HFF-Myc (cell line): ENCODE results near the gene UGT1A4.
A peak's percentile ranks its signal among the peaks of the same experiment; 100 is the strongest.

Source experiments
- DNase-seq: peaks from one replicate; pipeline ENCODE4 v3.0.0-alpha.2; 2011; ENCODE audit warnings: low read depth; ENCODE audit errors: extremely low read depth
- H3K4me3 ChIP-seq: replicated peaks from 2 replicates; pipeline ENCODE4 v1.5.1; 2011; ENCODE audit warnings: low read depth, mild to moderate bottlenecking, control low read depth, low read length
- TF ChIP-seq, protein P1 (sequence below): IDR thresholded peaks from 2 replicates; pipeline ENCODE4 v1.5.1; 2012; ENCODE audit warnings: mild to moderate bottlenecking, low read depth, low read length, control low read depth; ENCODE audit errors: missing control alignments

Gene UGT1A4

GRCh38 chr2:233758849-233759248 lies 40.3 kb downstream of the UGT1A4 start:
- DNase-seq: no peak
- TF ChIP-seq, protein P1, sequence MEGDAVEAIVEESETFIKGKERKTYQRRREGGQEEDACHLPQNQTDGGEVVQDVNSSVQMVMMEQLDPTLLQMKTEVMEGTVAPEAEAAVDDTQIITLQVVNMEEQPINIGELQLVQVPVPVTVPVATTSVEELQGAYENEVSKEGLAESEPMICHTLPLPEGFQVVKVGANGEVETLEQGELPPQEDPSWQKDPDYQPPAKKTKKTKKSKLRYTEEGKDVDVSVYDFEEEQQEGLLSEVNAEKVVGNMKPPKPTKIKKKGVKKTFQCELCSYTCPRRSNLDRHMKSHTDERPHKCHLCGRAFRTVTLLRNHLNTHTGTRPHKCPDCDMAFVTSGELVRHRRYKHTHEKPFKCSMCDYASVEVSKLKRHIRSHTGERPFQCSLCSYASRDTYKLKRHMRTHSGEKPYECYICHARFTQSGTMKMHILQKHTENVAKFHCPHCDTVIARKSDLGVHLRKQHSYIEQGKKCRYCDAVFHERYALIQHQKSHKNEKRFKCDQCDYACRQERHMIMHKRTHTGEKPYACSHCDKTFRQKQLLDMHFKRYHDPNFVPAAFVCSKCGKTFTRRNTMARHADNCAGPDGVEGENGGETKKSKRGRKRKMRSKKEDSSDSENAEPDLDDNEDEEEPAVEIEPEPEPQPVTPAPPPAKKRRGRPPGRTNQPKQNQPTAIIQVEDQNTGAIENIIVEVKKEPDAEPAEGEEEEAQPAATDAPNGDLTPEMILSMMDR: no peak

GRCh38 chr2:233760043-233760442 lies 41.5 kb downstream of the UGT1A4 start, which contains the start of gene UGT1A1:
UGT1A1 (plus strand) TSS chr2:233760270; CDS start chr2:233760288, 18 bp downstream.
- H3K4me3 ChIP-seq: no peak within 1 kb of the TSS
- DNase-seq: no peak
- TF ChIP-seq, protein P1: no peak

More at GRCh38 chr2:233758849-233759248, 40.3 kb downstream of the UGT1A4 start:
- H3K4me3 ChIP-seq: no peak overlapping the region

GRCh38 chr2:233761040-233761769 lies 42.7 kb downstream of the UGT1A4 start:
- DNase-seq: no peak

GRCh38 chr2:233764264-233764663 lies 45.7 kb downstream of the UGT1A4 start:
- H3K4me3 ChIP-seq: no peak overlapping the region
- TF ChIP-seq, protein P1: no peak
- peak; percentile 14 for DNase-seq

More at GRCh38 chr2:233761040-233761769, 42.7 kb downstream of the UGT1A4 start:
- H3K4me3 ChIP-seq: no peak overlapping the region
- TF ChIP-seq, protein P1: no peak

GRCh38 chr2:233764761-233765160 lies 46.2 kb downstream of the UGT1A4 start:
- H3K4me3 ChIP-seq: no peak overlapping the region
- TF ChIP-seq, protein P1: no peak
- no peak for DNase-seq

DNA sequence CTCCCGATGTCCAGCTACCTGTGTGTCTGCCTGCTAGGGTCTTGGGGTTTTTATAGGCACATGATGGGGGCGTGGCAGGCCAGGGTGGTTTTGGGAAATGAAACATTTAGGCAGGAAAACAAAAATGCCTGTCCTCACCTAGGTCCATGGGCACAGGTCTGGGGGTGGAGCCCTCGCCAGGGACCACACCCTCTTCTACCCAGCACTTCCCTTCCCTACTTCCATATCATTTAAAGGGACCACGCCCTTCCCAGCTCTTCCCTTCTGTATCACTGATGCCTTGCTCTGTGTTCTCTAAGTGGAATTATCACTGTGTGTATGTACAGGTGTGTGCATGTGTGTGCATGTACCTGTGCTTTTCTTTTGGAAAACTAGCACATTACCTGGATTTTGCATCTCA lies 47.9 kb downstream of the UGT1A4 start:
- H3K4me3 ChIP-seq: no peak overlapping the region
- TF ChIP-seq, protein P1: no peak
- DNase-seq: no peak
